OCI-LY7 (cell line): ENCODE measurements around the gene MERTK. TPM values are rescaled to one million over a fixed set of nuclear protein-coding genes. Genes with fewer than 3 reads are reported as not detected.

Experiments
- BruUV-seq: library from RNA; stranded (reverse); fragments of 400-500 nt; replicated peaks from 2 replicates; lab custom pipeline; 2021; lab: Mats Ljungman, UMichigan
- CTCF ChIA-PET: fragments of 300-600 bp; sonication (Branson Sonifier 250); formaldehyde crosslinking; loops from one replicate; lab custom pipeline; 2022; ENCODE audit warnings: antibody characterized with exemption; ENCODE audit not compliant: unreplicated experiment; lab: Charles Lee
- POLR2A ChIA-PET: fragments of 300-600 bp; sonication (Branson Sonifier 250); formaldehyde crosslinking; loops from one replicate; lab custom pipeline; 2022; ENCODE audit warnings: antibody characterized with exemption; lab: Charles Lee
- DNase-seq: peaks from one replicate; pipeline ENCODE4 v3.0.0-alpha.2; 2015; ENCODE audit warnings: low spot score
- H2AFZ ChIP-seq: fragments of 200-600 bp; sonication (generic), shearing (Covaris generic); 2 replicates; pipeline ENCODE4 v1.6.1; 2014; ENCODE audit warnings: mild to moderate bottlenecking, antibody characterized with exemption, low read length, moderate library complexity
- H3K27ac ChIP-seq: fragments of 200-600 bp; sonication (generic); 2 replicates; pipeline ENCODE4 v1.5.1; 2014; ENCODE audit warnings: mixed run types, low read depth, mild to moderate bottlenecking, moderate library complexity, low read length, inconsistent platforms; ENCODE audit not compliant: poor library complexity, severe bottlenecking
- H3K36me3 ChIP-seq: fragments of 200-600 bp; sonication (generic); 2 replicates; pipeline ENCODE4 v1.6.1; 2014; ENCODE audit warnings: mild to moderate bottlenecking, antibody characterized with exemption, low read length, moderate library complexity, mixed read lengths; ENCODE audit not compliant: insufficient read depth
- H3K4me1 ChIP-seq: fragments of 200-600 bp; sonication (generic); 2 replicates; pipeline ENCODE4 v1.5.1; 2014; ENCODE audit warnings: mild to moderate bottlenecking, low read length; ENCODE audit not compliant: insufficient read depth, poor library complexity, severe bottlenecking
- H3K4me2 ChIP-seq: fragments of 200-600 bp; sonication (generic); 2 replicates; pipeline ENCODE4 v1.6.1; 2014; ENCODE audit warnings: mild to moderate bottlenecking, low read length
- H3K4me3 ChIP-seq: fragments of 200-600 bp; sonication (generic); 2 replicates; pipeline ENCODE4 v1.5.1; 2014; ENCODE audit warnings: mild to moderate bottlenecking, low read depth, low read length; ENCODE audit not compliant: poor library complexity, severe bottlenecking
- H3K79me2 ChIP-seq: fragments of 200-600 bp; sonication (generic); 2 replicates; pipeline ENCODE4 v1.6.1; 2016; ENCODE audit warnings: low read depth, mild to moderate bottlenecking, low read length, moderate library complexity, mixed read lengths; ENCODE audit not compliant: insufficient read depth
- H3K9me2 ChIP-seq: fragments of 200-600 bp; sonication (generic); 2 replicates; pipeline ENCODE4 v1.6.1; 2016; ENCODE audit warnings: mild to moderate bottlenecking, low read length, mixed read lengths; ENCODE audit not compliant: insufficient read depth
- H3K9me3 ChIP-seq: fragments of 200-600 bp; sonication (generic); 2 replicates; pipeline ENCODE4 v1.6.1; 2014; ENCODE audit warnings: mild to moderate bottlenecking, mixed run types, low read length, mixed read lengths
- H4K20me1 ChIP-seq: fragments of 200-600 bp; sonication (generic); 2 replicates; pipeline ENCODE4 v1.6.1; 2014; ENCODE audit warnings: mild to moderate bottlenecking, antibody characterized with exemption, low read length, moderate library complexity, mixed read lengths; ENCODE audit not compliant: insufficient read depth
- EZH2phosphoT487 ChIP-seq: fragments of 200-600 bp; sonication (generic); IDR thresholded peaks from 2 replicates; pipeline ENCODE4 v1.6.1; 2018; ENCODE audit warnings: low read depth, borderline replicate concordance, mild to moderate bottlenecking, mixed run types, antibody characterized with exemption, low read length, moderate library complexity, mixed read lengths
- intact Hi-C: fragments of 100-400 bp; cut with micrococcal nuclease; formaldehyde crosslinking; loops from one replicate; pipeline ENCODE4 v1.10.0; 2022; ENCODE audit not compliant: unreplicated experiment
- total RNA-seq, 2 experiments: library from RNA; depleted of rRNA in 1 of 2; stranded (reverse); fragments of >200 nt in 1 of 2; shearing (Covaris generic) in 1 of 2; gene quantifications; 2 replicates each; pipeline ENCODE4 v1.2.3, GENCODE V29; 2014 to 2022
- TF ChIP-seq, protein P1 (sequence below): fragments of 200-600 bp; sonication (generic); conservative IDR thresholded peaks from 2 replicates; pipeline ENCODE4 v1.5.1; 2014; ENCODE audit warnings: mild to moderate bottlenecking, antibody characterized with exemption, low read length, moderate library complexity, mixed read lengths

Gene MERTK
- total RNA-seq, 2 experiments from 2014 or later, result 0.38 TPM; not detected in 1

- H3K4me2 ChIP-seq, result no peak overlapping the region
- no peaks in the 10 kb centered on the region for H4K20me1 ChIP-seq
- no peaks in the 10 kb centered on the region for H3K9me2 ChIP-seq
- ChIA-PET POLR2A (no interaction called here), CTCF (no interaction called here)
- no peak overlapping the region for H3K27ac ChIP-seq
- no peak for DNase-seq
- no TSS peak for BruUV-seq
- H3K9me3 ChIP-seq, result no peaks in the 10 kb centered on the region
- no peaks in the 10 kb centered on the region for H3K79me2 ChIP-seq
- intact Hi-C loops, result no loop called here
- no peaks in the 10 kb centered on the region for H3K4me1 ChIP-seq
- no peak overlapping the region for H3K4me3 ChIP-seq
- no peaks in the 10 kb centered on the region for H3K36me3 ChIP-seq
- H2AFZ ChIP-seq, result no peak overlapping the region
- no peak for TF ChIP-seq EZH2phosphoT487
- TF ChIP-seq, protein P1, sequence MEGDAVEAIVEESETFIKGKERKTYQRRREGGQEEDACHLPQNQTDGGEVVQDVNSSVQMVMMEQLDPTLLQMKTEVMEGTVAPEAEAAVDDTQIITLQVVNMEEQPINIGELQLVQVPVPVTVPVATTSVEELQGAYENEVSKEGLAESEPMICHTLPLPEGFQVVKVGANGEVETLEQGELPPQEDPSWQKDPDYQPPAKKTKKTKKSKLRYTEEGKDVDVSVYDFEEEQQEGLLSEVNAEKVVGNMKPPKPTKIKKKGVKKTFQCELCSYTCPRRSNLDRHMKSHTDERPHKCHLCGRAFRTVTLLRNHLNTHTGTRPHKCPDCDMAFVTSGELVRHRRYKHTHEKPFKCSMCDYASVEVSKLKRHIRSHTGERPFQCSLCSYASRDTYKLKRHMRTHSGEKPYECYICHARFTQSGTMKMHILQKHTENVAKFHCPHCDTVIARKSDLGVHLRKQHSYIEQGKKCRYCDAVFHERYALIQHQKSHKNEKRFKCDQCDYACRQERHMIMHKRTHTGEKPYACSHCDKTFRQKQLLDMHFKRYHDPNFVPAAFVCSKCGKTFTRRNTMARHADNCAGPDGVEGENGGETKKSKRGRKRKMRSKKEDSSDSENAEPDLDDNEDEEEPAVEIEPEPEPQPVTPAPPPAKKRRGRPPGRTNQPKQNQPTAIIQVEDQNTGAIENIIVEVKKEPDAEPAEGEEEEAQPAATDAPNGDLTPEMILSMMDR, result no peak
These were observed 147.1 kb downstream of the MERTK start for GRCh38 chr2:112045446-112046014.

- no peak overlapping the region for H3K4me3 ChIP-seq
- no peak for TF ChIP-seq EZH2phosphoT487
- TF ChIP-seq, protein P1, result no peak
- no TSS peak for BruUV-seq
- no peaks in the 10 kb centered on the region for H3K4me1 ChIP-seq
- H4K20me1 ChIP-seq, result no peaks in the 10 kb centered on the region
- H3K27ac ChIP-seq, result no peak overlapping the region
- POLR2A ChIA-PET, result no interaction called here
- CTCF ChIA-PET, result no interaction called here
- H3K9me3 ChIP-seq, result no peaks in the 10 kb centered on the region
- no peak overlapping the region for H3K4me2 ChIP-seq
- no peaks in the 10 kb centered on the region for H3K79me2 ChIP-seq
- intact Hi-C loops, result no loop called here
- DNase-seq, result no peak
- no peak overlapping the region for H2AFZ ChIP-seq
- H3K36me3 ChIP-seq, result no peaks in the 10 kb centered on the region
- no peaks in the 10 kb centered on the region for H3K9me2 ChIP-seq
These were observed 147.8 kb downstream of the MERTK start for GRCh38 chr2:112046231-112046630.

DNA sequence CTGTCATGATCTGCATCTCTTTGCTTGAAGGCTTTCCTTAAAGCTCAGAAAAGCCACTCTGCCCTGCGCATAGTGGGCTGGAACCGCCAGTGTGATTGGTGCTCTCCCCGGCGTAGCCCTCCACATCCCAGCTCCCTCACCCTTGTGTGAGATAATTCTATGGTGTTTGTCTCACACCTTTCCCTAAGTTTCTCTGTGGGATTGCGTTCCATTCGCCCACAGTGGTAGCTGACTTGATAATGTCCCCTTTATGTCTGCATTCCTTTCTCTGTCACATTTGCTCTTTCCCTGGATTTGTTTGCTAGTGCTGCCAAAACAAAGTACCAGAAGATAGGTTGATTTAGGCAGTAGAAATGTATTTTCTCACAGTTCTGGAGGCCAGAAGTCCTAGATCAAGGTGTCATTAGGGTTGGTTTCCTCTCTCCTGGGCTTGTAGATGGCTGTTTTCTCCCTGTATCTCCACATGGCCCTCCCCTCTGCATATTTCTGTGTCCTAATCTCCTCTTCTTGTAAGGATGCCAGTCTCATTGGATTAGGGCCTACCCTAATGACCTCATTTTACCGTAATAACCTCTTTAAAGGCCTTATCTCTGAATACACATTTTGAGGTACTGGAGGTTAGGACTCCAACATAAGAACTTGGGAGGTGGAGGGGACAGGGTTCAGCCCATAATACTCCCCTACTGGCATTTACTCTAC is 149.3 kb downstream of the MERTK start:
- BruUV-seq, result no TSS peak
- intact Hi-C loops, result loop anchor here (1.0 kb wide), 1 partner anchor 160 kb away; no protein-coding TSS in a partner anchor
- Histone ChIP-seq H3K9me3 (no peaks in the 10 kb centered on the region), H4K20me1 (no peaks in the 10 kb centered on the region), H3K4me3 (no peak overlapping the region), H3K27ac (no peak overlapping the region), H3K9me2 (no peaks in the 10 kb centered on the region), H3K4me1 (no peaks in the 10 kb centered on the region), H3K4me2 (no peak overlapping the region), H2AFZ (no peak overlapping the region), H3K36me3 (no peaks in the 10 kb centered on the region), H3K79me2 (no peaks in the 10 kb centered on the region)
- DNase-seq, result no peak
- POLR2A ChIA-PET, result interaction anchor here (0.7 kb wide), 1 partner anchor 17 kb away, joined by 3 read pairs; no protein-coding TSS in a partner anchor
- CTCF ChIA-PET, result interaction anchor here (0.6 to 0.7 kb wide), 3 partner anchors 55 to 519 kb away, joined by 3 to 4 read pairs (median 3); no protein-coding TSS in a partner anchor
- no peak for TF ChIP-seq EZH2phosphoT487
- TF ChIP-seq, protein P1, result no peak
